ENCODE results near the gene KLHL18. TPM values are rescaled to one million over a fixed set of nuclear protein-coding genes. Genes with fewer than 3 reads are reported as not detected.

The KLHL18 gene
- total and polyA plus RNA-seq, 9 donors, result 10.6 to 17.3 (median 14.2) TPM

DNA sequence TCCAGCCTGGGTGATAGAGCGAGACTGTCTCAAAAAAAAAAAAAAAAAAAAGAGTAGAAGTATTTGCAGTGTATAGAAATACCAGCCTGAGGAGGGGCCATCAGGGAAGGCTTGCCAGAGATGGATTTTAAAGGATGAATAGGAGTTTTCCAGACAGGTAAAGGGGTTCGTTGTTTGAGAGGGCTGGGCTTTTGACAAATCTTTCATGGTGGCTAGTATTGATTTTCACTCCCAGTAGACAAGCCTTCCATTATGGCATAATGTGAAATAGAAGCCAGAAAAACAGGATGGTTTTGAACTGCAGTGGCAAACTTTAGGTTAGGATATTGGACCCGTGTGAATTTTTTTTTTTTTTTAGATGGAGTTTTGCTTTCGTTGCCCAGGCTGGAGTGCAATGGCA is 101.7 kb downstream of the KLHL18 start:
- Histone ChIP-seq H3K36me3 (ENCODE audit: control insufficient read depth, insufficient read depth, low read length) (peaks cover 15% of the 10 kb centered on the region), H3K9me3 (replicated peaks; ENCODE audit: control insufficient read depth, low read depth, low read length) (no peaks in the 10 kb centered on the region), H3K27ac (ENCODE audit: low read length) (no peak overlapping the region), H3K4me3 (ENCODE audit: low read length) (no peak overlapping the region), H3K4me1 (ENCODE audit: control insufficient read depth, insufficient read depth, low read length) (peaks cover 13% of the 10 kb centered on the region), H3K27me3 (ENCODE audit: control insufficient read depth, insufficient read depth, low read length) (no peaks in the 10 kb centered on the region)
- no CpG with 5 or more reads among the region's 4 CpGs for WGBS (ENCODE audit: insufficient coverage)
- DNase-seq, result no peak

DNA sequence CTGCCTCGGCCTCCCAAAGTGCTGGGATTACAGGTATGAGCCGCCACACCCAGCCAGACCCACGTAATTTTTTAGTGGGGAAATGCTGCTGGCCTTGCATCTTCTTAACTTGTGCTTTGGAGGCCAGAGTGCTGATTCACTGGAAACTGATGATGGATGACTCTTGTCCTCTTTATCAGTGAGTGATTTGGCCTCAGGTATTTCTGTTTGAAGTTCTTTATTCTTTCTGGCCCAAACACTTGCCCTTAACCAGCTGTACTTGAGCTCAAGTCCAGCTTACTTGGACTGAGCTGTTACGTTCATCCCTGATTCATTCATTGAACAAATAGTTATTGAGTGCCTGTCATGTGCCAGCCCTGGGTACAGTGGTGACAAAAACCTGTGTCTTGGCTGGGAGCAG is 102.3 kb downstream of the KLHL18 start:
- Histone ChIP-seq H3K27me3 (ENCODE audit: control insufficient read depth, insufficient read depth, low read length) (no peaks in the 10 kb centered on the region), H3K4me1 (ENCODE audit: control insufficient read depth, insufficient read depth, low read length) (peaks cover 7% of the 10 kb centered on the region), H3K9me3 (replicated peaks; ENCODE audit: control insufficient read depth, low read depth, low read length) (no peaks in the 10 kb centered on the region), H3K36me3 (ENCODE audit: control insufficient read depth, insufficient read depth, low read length) (peaks cover 15% of the 10 kb centered on the region), H3K27ac (ENCODE audit: low read length) (no peak overlapping the region), H3K4me3 (ENCODE audit: low read length) (no peak overlapping the region)
- 100% methylated on average over 3 of the region's 4 CpGs for WGBS (ENCODE audit: insufficient coverage)
- no peak for DNase-seq

DNA sequence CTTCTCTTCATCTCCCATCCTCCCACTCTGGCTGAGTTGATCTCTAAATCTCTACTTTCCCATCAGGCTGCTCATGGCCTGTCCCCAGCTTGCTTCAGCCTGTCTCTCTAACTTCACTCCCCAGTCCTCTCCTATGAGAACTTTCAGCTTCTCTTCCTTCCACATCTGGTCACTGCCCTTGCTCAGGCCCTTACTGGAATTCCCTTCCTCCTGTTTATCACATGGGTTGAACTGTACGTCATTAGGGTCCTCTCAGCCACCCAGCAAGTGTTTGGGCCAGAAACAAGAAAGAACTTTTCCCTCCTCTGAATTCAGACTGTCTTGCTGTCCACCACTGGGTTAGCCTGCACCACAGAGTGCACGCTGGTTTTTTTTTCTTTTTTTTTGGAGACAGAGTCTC is 103.1 kb downstream of the KLHL18 start:
- Histone ChIP-seq H3K4me1 (ENCODE audit: control insufficient read depth, insufficient read depth, low read length) (peaks cover 6% of the 10 kb centered on the region), H3K36me3 (ENCODE audit: control insufficient read depth, insufficient read depth, low read length) (peaks cover 16% of the 10 kb centered on the region), H3K27ac (ENCODE audit: low read length) (no peak overlapping the region), H3K27me3 (ENCODE audit: control insufficient read depth, insufficient read depth, low read length) (no peaks in the 10 kb centered on the region), H3K4me3 (ENCODE audit: low read length) (no peak overlapping the region), H3K9me3 (replicated peaks; ENCODE audit: control insufficient read depth, low read depth, low read length) (no peaks in the 10 kb centered on the region)
- DNase-seq, result no peak
- 94% methylated on average over 2 of the region's 2 CpGs for WGBS (ENCODE audit: insufficient coverage)

DNA sequence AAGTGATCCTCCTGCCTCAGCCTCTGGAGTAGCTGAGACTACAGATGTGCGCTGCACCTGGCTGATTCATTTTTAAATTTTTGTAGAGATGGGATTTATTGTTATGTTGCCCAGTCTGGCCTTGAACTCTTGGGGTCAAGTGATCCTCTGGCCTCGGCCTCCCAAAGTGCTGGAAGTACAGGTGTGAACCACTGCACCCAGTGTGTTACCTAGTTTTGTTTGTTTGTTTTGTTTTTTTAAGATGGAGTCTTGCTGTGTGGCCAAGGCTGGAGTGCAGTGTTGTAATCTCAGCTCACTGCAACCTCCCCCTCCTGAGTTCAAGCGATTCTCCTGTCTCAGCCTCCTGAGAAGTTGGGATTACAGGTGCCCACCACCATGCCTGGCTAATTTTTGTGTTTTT is 110.2 kb downstream of the KLHL18 start:
- Histone ChIP-seq H3K27me3 (ENCODE audit: control insufficient read depth, insufficient read depth, low read length) (no peaks in the 10 kb centered on the region), H3K4me3 (ENCODE audit: low read length) (no peak overlapping the region), H3K9me3 (replicated peaks; ENCODE audit: control insufficient read depth, low read depth, low read length) (no peaks in the 10 kb centered on the region), H3K4me1 (ENCODE audit: control insufficient read depth, insufficient read depth, low read length) (peaks cover 21% of the 10 kb centered on the region), H3K36me3 (ENCODE audit: control insufficient read depth, insufficient read depth, low read length) (peaks cover 25% of the 10 kb centered on the region), H3K27ac (ENCODE audit: low read length) (no peak overlapping the region)
- DNase-seq, result no peak
- WGBS (ENCODE audit: insufficient coverage), result 89% methylated on average over 1 of the region's 3 CpGs

DNA sequence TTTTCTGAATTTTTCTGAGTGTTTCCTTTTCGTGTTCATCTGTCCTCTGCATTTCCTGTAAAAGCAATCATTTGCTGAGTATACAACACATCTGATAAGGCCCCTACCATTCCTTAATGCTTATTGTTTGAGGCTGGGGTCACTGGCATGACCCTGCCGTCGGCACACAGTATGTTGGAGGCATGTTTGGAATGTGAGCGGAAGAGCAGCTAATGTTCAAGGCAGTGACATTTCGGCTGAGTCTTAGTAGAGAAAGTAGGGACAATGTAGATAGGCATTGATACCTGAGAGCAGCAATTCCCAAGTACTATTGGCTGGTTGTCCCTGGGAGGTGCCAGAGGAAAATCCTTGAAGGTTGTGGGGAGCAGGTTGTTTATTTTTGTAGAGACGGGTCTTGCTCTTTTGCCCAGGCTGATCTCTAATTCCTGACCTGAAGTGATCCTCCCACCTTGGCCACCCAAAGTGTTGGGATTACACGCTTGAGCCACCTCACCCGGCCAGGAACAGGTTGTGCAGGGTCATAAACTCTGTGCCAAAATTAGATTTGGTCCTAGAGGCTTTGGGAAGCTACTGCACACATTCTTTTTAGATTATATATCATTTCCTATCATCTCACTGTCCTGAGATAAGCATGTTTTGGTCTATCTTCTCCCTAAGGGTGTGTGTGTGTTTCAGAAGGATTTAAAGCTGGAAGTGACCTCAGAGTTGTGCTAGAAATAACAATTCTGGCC is 111.6 kb downstream of the KLHL18 start:
- no peak overlapping the region for H3K4me3 ChIP-seq (ENCODE audit: low read length)
- 44% methylated on average over 4 of the region's 8 CpGs for WGBS (ENCODE audit: insufficient coverage)
- peaks cover 23% of the 10 kb centered on the region for H3K36me3 ChIP-seq (ENCODE audit: control insufficient read depth, insufficient read depth, low read length)
- no peak for DNase-seq
- peak overlapping the region; percentile 88 for H3K27ac ChIP-seq (ENCODE audit: low read length)
- H3K9me3 ChIP-seq (replicated peaks; ENCODE audit: control insufficient read depth, low read depth, low read length), result no peaks in the 10 kb centered on the region
- no peaks in the 10 kb centered on the region for H3K27me3 ChIP-seq (ENCODE audit: control insufficient read depth, insufficient read depth, low read length)
- H3K4me1 ChIP-seq (ENCODE audit: control insufficient read depth, insufficient read depth, low read length), result peaks cover 21% of the 10 kb centered on the region

DNA sequence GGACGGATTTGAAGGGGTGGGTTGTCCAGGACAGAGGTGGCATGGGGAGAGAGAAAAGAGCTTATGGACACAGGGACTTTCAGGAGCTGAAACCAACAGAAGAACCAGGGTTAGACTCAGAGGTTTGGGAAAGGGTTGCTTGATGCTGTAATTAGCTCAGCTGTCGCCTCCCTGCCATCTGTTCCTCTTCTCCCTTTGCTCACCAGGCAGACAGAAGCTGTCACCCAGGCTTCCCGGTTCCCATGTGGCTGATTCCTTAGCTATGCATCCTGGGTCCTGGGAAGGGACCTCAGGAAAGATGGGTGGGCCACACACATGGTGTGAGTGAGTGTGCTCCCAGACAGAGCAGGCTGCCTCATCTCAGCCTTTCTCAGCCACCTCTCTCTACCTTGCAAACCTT is 112.1 kb downstream of the KLHL18 start:
- Histone ChIP-seq H3K9me3 (replicated peaks; ENCODE audit: control insufficient read depth, low read depth, low read length) (no peaks in the 10 kb centered on the region), H3K4me1 (ENCODE audit: control insufficient read depth, insufficient read depth, low read length) (peaks cover 21% of the 10 kb centered on the region), H3K36me3 (ENCODE audit: control insufficient read depth, insufficient read depth, low read length) (peaks cover 29% of the 10 kb centered on the region), H3K4me3 (ENCODE audit: low read length) (no peak overlapping the region), H3K27ac (ENCODE audit: low read length) (peak overlapping the region; percentile 88), H3K27me3 (ENCODE audit: control insufficient read depth, insufficient read depth, low read length) (no peaks in the 10 kb centered on the region)
- WGBS (ENCODE audit: insufficient coverage), result 67% methylated on average over 1 of the region's 3 CpGs
- peak; percentile 44 for DNase-seq

Other genes with a start within 250 kb of the KLHL18 start
- 35.3 TPM for gene SETD2, start 118.8 kb upstream of the KLHL18 start, total RNA-seq
- 10 to 100 TPM; 26.1 to 46.1 (median 38.8) TPM for gene SETD2, start 118.8 kb upstream of the KLHL18 start, polyA plus RNA-seq (ENCODE audit: insufficient read depth in 1 of 8, insufficient read length in 8 of 8, low replicate concordance in 1 of 8)
- 5.1 TPM for gene KIF9, start 145 bp upstream of the KLHL18 start, total RNA-seq
- 1 to 10 TPM; 4.9 to 7.4 (median 5.9) TPM for gene KIF9, start 145 bp upstream of the KLHL18 start, polyA plus RNA-seq (ENCODE audit: insufficient read depth in 1 of 8, insufficient read length in 8 of 8, low replicate concordance in 1 of 8)
- gene PTPN23, start 98.1 kb downstream of the KLHL18 start, total RNA-seq, result 13.7 TPM
- 10 to 100 TPM; 17.4 to 26.7 (median 25.2) TPM for gene PTPN23, start 98.1 kb downstream of the KLHL18 start, polyA plus RNA-seq (ENCODE audit: insufficient read depth in 1 of 8, insufficient read length in 8 of 8, low replicate concordance in 1 of 8)
- 43.2 TPM for gene SCAP, start 193.0 kb downstream of the KLHL18 start, total RNA-seq
- gene SCAP, start 193.0 kb downstream of the KLHL18 start, polyA plus RNA-seq (ENCODE audit: insufficient read depth in 1 of 8, insufficient read length in 8 of 8, low replicate concordance in 1 of 8), result 10 to 100 TPM; 41.0 to 63.1 (median 51.1) TPM
- gene ELP6, start 230.8 kb downstream of the KLHL18 start, total RNA-seq, result 28.0 TPM
- 10 to 100 TPM; 26.9 to 33.9 (median 29.3) TPM for gene ELP6, start 230.8 kb downstream of the KLHL18 start, polyA plus RNA-seq (ENCODE audit: insufficient read depth in 1 of 8, insufficient read length in 8 of 8, low replicate concordance in 1 of 8)

Measured in muscle of leg (tissue), 11 donors.